Uterus (tissue), 4 donors: ENCODE measurements around the gene CENPVL3. TPM values are rescaled to one million over a fixed set of nuclear protein-coding genes. Genes with fewer than 3 reads are reported as not detected.

Source experiments
- DNase-seq, 2 donors: peaks; one replicate each; pipeline ENCODE4 v3.0.0-alpha.2; 2019 to 2020
- H3K27ac ChIP-seq, 2 donors: fragments of 200-600 bp; sonication (generic); 1 replicate in 1 of 2; 2 replicates in 1 of 2; pipeline ENCODE4 v1.5.1; 2016 to 2018
- H3K27me3 ChIP-seq, 2 donors: fragments of 200-600 bp; sonication (generic); one replicate each; pipeline ENCODE4 v1.5.1; 2018 to 2019; ENCODE audit warnings: control low read depth in 1 of 2
- H3K36me3 ChIP-seq, 2 donors: fragments of 200-600 bp; sonication (generic); one replicate each; pipeline ENCODE4 v1.5.1; 2019; ENCODE audit warnings: control low read depth in 1 of 2
- H3K4me1 ChIP-seq, 2 donors: fragments of 200-600 bp; sonication (generic); one replicate each; pipeline ENCODE4 v1.5.1; 2018 to 2019; ENCODE audit warnings: control low read depth in 1 of 2
- H3K4me3 ChIP-seq, 2 donors: fragments of 200-600 bp; sonication (generic); 1 replicate in 1 of 2; 2 replicates in 1 of 2; pipeline ENCODE4 v1.5.1; 2018 to 2019; ENCODE audit warnings: mild to moderate bottlenecking in 1 of 2
- H3K9me3 ChIP-seq, 2 donors: fragments of 200-600 bp; sonication (generic); one replicate each; pipeline ENCODE4 v1.5.1; 2019; ENCODE audit warnings: control low read depth in 1 of 2
- POLR2A ChIP-seq, 2 donors: fragments of 450-650 bp; IDR thresholded peaks; one replicate each; pipeline ENCODE4 v1.6.1; 2016; ENCODE audit warnings: antibody characterized with exemption in 2 of 2, mild to moderate bottlenecking in 1 of 2, moderate library complexity in 1 of 2
- intact Hi-C: fragments of 100-400 bp; cut with DNase I; formaldehyde crosslinking; loops from one replicate; pipeline ENCODE4 v1.15.1; 2023; ENCODE audit warnings: low total_unique reads
- total RNA-seq, 4 donors: library from RNA; depleted of rRNA in 3 of 4; stranded (reverse); fragments of >200 nt in 3 of 4; gene quantifications; one replicate each; pipeline versions ENCODE4 v1.1.0 to v1.2.4, GENCODE V29; 2014 to 2023
- TF ChIP-seq, protein P1 (sequence below), 4 experiments: fragments of 200-600 bp in 2 of 4; fragments of 450-650 bp in 2 of 4; sonication (generic) in 2 of 4; IDR thresholded peaks; one replicate each; pipeline ENCODE4 v1.5.1; 2016 to 2019; ENCODE audit warnings: antibody characterized with exemption in 4 of 4, mild to moderate bottlenecking in 2 of 4, moderate library complexity in 1 of 4
- donor health status: DM: yes; HTN: yes; CAD: no.

CENPVL3 gene
- total RNA-seq, 4 donors from 2014 or later: 0.21 TPM; not detected in 3

DNA sequence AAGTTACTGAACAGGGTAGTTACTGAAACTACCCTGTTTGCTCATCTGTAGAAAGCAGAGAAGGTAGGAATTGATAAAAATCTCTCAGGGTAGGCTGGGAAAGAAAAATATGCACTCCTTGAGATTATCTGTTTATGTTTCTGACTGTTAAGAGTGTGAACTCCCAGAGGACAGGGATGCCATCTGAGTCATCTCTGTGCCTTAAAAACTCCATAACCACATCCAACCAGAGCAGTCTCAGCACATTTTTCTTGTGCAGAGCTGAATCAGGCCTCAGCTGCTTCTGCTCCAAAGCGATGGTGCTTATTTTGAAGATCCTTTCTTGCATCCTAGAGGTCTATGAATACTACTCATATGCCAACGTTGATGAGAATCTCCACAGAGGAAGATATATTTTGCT lies 9.9 kb downstream of the CENPVL3 start:
- H3K36me3 ChIP-seq: no peaks in the 10 kb centered on the region
- H3K27me3 ChIP-seq: peaks cover 0 to 10% of the 10 kb centered on the region in 2 donors
- no peaks in the 10 kb centered on the region for H3K4me1 ChIP-seq
- no peak overlapping the region for H3K4me3 ChIP-seq
- DNase-seq: no peak
- H3K27ac ChIP-seq: no peak overlapping the region
- no peaks in the 10 kb centered on the region for H3K9me3 ChIP-seq
- no peak for TF ChIP-seq POLR2A (IDR thresholded peaks at IDR 0.05)
- intact Hi-C loops: no loop called here

DNA sequence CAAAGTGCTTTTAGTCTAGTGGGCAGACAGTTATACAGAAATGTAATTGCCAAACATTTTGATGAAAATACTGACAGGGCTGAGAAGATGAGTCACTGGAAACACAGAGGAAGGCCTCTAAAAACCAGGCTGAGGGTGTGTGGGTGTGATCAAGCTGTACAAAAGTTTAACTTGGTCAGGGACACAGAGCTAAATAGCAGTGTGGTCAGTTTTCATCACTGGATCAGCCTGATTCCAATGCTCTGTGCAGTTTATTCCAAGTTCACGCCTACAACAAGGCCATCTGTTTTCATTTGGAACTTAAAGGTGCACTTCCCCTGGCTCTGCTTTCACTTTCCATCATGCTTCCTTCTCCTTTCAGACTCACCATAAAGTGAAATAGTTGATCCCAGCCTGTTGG lies 10.6 kb downstream of the CENPVL3 start:
- DNase-seq: no peak
- TF ChIP-seq POLR2A (IDR thresholded peaks at IDR 0.05): no peak
- TF ChIP-seq, protein P1, sequence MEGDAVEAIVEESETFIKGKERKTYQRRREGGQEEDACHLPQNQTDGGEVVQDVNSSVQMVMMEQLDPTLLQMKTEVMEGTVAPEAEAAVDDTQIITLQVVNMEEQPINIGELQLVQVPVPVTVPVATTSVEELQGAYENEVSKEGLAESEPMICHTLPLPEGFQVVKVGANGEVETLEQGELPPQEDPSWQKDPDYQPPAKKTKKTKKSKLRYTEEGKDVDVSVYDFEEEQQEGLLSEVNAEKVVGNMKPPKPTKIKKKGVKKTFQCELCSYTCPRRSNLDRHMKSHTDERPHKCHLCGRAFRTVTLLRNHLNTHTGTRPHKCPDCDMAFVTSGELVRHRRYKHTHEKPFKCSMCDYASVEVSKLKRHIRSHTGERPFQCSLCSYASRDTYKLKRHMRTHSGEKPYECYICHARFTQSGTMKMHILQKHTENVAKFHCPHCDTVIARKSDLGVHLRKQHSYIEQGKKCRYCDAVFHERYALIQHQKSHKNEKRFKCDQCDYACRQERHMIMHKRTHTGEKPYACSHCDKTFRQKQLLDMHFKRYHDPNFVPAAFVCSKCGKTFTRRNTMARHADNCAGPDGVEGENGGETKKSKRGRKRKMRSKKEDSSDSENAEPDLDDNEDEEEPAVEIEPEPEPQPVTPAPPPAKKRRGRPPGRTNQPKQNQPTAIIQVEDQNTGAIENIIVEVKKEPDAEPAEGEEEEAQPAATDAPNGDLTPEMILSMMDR (IDR thresholded peaks at IDR 0.05): no peak
- Histone ChIP-seq H3K27ac (no peak overlapping the region), H3K36me3 (no peaks in the 10 kb centered on the region), H3K27me3 (peaks cover 0 to 10% of the 10 kb centered on the region in 2 donors), H3K9me3 (no peaks in the 10 kb centered on the region), H3K4me1 (no peaks in the 10 kb centered on the region), H3K4me3 (no peak overlapping the region)
- intact Hi-C loops: no loop called here

DNA sequence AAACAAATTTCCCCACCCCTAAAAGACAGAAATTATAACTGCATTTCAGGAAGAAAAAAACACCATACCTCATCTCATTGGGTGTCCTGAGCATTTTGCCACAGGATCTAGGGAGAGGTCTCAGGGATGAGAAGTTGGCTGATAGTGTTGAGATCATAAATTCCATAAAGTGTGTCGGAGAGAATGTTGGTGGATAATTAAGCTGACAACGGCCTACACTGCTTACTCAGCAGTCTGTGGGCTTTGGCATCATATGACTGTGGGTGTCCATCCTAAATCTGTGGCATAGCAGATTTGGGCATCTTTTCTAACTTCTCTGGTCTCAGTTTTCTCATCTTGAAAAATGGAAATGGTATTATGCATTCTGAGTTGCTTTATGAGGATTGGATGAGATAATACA lies 12.3 kb downstream of the CENPVL3 start:
- Histone ChIP-seq H3K27me3 (peaks cover 0 to 10% of the 10 kb centered on the region in 2 donors), H3K9me3 (no peaks in the 10 kb centered on the region), H3K27ac (no peak overlapping the region), H3K4me1 (no peaks in the 10 kb centered on the region), H3K4me3 (no peak overlapping the region), H3K36me3 (no peaks in the 10 kb centered on the region)
- DNase-seq: no peak
- intact Hi-C loops: no loop called here
- TF ChIP-seq POLR2A (IDR thresholded peaks at IDR 0.05): no peak
- TF ChIP-seq, protein P1 (IDR thresholded peaks at IDR 0.05): no peak

DNA sequence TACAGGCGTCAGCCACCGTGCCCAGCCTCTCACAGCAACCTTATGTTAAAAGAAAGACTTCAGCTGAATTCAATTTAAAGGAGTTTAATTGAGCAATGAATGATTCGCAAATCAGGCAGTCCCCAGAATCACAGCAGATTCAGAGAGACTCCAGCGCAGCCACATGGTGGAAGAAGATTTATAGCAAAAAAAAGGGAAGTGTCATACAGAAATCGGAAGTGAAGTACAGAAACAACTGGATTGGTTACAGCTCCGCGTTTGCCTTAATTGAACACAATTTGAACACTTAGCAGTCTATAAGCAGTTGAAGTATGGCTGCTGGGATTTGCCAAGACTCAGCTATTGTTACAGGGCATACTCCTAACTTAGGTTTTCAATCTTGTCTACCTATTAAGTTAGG lies 19.8 kb downstream of the CENPVL3 start:
- Histone ChIP-seq H3K4me1 (no peaks in the 10 kb centered on the region), H3K27me3 (peaks cover 0 to 13% of the 10 kb centered on the region in 2 donors), H3K4me3 (no peak overlapping the region), H3K9me3 (no peaks in the 10 kb centered on the region), H3K36me3 (no peaks in the 10 kb centered on the region), H3K27ac (no peak overlapping the region)
- no peak for TF ChIP-seq POLR2A (IDR thresholded peaks at IDR 0.05)
- TF ChIP-seq, protein P1 (IDR thresholded peaks at IDR 0.05): no peak
- intact Hi-C loops: no loop called here
- no peak for DNase-seq

DNA sequence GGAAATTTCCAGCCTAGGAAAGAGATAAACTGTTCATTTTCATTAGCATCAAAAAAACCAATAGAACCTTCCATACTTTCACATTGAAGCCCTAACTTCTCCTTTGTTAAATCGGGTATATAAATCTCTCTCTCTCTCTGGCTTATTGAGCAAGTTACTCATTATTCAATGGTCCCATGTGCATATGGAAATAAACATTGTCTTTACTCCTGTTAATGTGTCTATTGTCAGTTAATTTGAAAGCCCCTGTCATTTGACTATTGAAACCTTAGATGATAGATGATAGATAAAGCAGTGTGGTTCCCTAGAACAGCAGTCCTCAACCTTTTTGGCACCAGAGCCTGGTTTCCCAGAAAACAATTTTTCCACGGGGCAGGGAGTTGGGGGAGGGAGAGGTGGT lies 46.8 kb downstream of the CENPVL3 start:
- H3K9me3 ChIP-seq: no peaks in the 10 kb centered on the region
- TF ChIP-seq POLR2A (IDR thresholded peaks at IDR 0.05): no peak
- TF ChIP-seq, protein P1 (IDR thresholded peaks at IDR 0.05): no peak
- intact Hi-C loops: no loop called here
- no peak overlapping the region for H3K27ac ChIP-seq
- H3K36me3 ChIP-seq: no peaks in the 10 kb centered on the region
- H3K4me1 ChIP-seq: no peaks in the 10 kb centered on the region
- H3K4me3 ChIP-seq: no peak overlapping the region
- DNase-seq: no peak
- no peaks in the 10 kb centered on the region for H3K27me3 ChIP-seq

DNA sequence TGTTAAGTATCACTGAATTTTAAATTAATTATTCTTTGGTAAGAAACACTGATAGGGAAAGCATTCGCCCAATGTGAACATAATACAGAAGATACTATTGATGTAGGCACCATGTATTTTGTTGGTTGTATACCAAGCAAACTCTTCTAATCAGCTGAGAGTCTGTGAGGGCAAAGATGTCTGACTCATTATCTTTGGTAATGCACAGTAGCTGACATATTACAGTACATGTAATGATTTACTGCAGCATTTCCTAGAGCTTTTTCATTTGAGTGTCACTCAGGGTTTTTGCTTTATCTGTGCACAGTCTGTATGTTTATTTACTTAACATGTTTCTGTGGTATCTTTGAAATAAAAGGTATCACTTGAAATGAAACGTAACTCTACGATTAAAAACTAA lies 49.2 kb downstream of the CENPVL3 start:
- TF ChIP-seq, protein P1 (IDR thresholded peaks at IDR 0.05): no peak
- no peak for TF ChIP-seq POLR2A (IDR thresholded peaks at IDR 0.05)
- H3K36me3 ChIP-seq: no peaks in the 10 kb centered on the region
- no peak overlapping the region for H3K4me3 ChIP-seq
- H3K4me1 ChIP-seq: no peaks in the 10 kb centered on the region
- DNase-seq: no peak
- intact Hi-C loops: no loop called here
- no peak overlapping the region for H3K27ac ChIP-seq
- no peaks in the 10 kb centered on the region for H3K27me3 ChIP-seq
- H3K9me3 ChIP-seq: no peaks in the 10 kb centered on the region
